Measurements from ENCODE around the gene OR2T10.
"Not testable (repeated sequence)": the region's sequence is repeated elsewhere in the genome, so short reads cannot be mapped to it uniquely, and the experiment has no call there.

Gene OR2T10

DNA sequence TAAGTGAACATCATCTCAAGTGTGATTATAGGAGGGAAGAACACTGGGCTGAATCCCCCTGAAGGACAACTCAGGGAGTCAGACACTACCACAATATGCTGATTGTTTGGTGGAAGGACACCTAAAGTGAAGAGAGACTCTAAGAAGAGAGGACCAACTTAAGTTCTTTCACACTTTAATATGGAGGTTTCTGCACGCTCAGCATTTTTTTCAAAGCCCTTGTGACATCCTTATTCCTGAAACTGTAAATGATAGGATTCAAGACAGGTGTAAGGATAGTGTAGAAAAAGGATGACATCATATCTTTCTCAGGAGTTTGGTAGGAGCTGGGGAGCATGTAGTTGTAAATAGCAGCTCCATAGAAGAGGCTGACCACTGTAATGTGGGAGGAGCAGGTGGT lies 4.8 kb downstream of the OR2T10 start:
- no peak for DNase-seq

DNA sequence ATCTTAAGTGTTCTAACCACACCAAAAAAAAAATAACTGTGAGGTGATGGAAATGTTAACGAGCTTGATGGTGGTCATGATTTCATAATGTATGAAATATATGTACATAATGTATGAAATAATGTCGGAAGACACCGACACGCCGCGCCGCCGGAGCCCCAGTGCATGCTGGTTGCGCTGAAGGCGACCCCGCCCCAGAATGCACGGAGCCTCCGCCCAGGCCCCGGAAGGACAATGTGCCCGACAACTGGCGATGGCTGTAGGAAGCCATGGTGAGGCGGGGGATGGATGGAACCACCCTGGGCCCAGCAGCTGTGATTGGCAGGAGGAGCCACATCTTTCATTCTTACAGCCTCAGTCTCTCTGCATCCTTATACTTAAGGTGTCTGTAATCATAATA lies 7.4 kb downstream of the OR2T10 start:
- DNase-seq, result no peak

DNA sequence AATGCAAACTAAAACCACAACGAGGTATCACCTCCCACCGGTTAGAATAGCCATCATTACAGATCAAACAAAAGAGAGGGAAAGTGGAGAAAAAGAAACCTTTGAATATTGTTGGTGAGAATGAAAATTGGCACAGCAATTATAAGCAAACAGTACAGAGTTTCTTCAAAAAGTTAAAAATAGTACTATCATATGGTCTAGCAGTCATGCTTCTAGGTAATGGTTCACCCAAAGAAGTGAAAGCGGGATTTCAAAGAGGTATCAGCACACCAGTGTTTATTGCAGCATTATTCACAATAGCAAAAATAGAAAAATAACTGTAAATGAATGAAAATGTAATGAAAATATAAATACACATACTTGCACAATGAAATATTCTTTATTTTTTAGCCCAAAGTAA lies 8.2 kb downstream of the OR2T10 start:
- DNase-seq, result no peak

GRCh38 chr1:248585266-248585665 lies 12.2 kb downstream of the OR2T10 start:
- DNase-seq, result no peak

DNA sequence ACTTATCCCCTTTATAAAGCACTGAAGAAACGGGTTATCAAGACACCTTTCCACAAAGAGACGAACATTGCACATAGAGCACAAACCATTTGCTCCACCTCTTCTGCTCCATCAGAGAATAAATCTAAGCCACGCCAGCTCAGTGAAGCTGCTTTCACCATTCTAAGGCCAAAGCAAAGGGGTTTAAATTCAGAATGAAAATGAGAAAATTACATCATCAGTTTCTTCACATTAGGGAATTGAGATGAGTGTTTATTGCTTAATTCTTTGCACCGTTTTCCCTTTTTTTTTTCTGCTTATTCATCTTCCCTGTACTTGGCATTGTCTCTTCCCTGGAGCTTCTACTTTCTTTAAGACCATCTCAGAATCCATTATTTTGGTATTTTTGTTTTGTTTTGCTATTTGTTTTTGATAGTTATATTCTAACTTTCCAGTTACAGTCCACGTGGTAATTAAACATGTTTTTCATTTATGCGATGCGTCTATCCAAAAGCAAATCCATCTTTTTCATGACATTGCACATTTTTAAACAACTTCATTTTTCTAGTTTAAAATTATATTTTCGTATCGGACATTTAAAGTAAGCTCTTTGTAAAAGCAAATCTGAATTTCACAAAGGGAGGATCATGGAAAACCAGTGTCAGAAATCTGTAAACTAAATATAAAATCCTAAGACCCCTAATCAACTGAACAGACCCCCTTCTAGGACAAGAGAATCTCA lies 21.1 kb downstream of the OR2T10 start:
- no peak for DNase-seq

- DNase-seq, result not testable (repeated sequence)
These were observed 22.8 kb downstream of the OR2T10 start, which contains the start of gene OR2T34 for GRCh38 chr1:248574657-248575056. TSS of gene OR2T34 (minus strand) at chr1:248574757. CDS start at chr1:248574757, 0 bp downstream.

GRCh38 chr1:248573856-248574255 lies 23.6 kb downstream of the OR2T10 start:
- DNase-seq, result not testable (repeated sequence)

- DNase-seq, result not testable (repeated sequence)
These were observed 25.5 kb downstream of the OR2T10 start for GRCh38 chr1:248572049-248572448.

DNA sequence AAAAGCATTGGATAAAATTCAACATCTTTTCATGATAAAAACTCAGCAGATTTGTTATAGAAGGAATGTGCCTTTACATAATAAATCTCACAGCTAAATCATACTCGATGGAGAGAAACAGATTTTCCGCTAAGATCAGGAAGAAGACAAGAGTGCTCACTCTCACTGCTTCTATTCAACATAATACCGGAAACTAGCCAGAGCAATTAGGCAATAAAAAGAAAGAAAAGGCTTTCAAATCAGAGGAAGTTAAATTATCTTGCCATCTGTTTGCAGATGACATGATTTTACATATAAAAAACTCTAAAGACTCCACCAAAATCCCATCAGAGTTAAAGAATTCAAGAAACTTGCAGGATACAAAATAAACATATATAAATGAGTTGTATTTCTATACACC lies 26.7 kb downstream of the OR2T10 start:
- DNase-seq, result not testable (repeated sequence)

- DNase-seq, result not testable (repeated sequence)
These were observed 28.5 kb downstream of the OR2T10 start for GRCh38 chr1:248569049-248569448.

DNA sequence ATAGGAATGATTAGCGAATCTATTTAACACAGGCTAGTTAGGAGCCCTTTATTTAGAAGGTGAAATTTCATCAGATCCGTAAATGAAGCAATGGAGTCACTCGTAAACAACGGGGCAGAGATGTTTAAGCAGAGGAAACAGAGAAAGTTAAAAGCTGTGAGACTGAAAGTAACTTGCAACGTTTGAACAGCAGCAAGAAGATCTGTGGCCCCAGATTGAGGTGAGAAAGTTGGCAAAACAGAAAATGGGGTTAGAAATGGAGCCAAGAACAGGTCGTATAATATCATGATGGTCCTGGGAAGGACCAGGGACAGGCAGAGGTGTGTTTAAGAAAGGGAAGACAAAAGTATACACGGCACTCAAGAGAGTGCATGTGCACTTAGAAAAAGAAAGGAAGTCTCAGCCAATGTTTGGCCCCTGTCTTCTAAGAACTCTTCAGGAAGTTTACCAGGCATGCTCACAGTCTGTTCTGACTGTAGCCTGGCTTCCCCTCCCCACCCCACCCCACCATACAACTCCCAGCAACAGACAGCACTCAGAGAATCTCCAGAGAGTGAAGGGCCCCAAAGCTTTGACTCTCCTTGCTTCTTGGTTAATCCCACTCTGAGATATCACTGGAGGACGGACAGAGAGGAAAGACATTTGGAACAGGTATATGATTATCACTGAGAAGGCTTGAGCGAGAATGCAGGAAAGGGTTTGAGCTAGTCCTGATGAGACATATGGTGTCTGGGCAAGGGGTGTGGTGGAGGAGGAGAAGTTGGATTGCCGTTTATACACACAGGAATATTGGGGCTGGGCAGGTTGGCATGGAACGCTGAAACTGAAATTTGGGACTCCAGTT lies 31.7 kb downstream of the OR2T10 start:
- DNase-seq, result not testable (repeated sequence)

- DNase-seq, result not testable (repeated sequence)
These were observed 34.8 kb downstream of the OR2T10 start, which contains the start of gene OR2T29 for GRCh38 chr1:248562672-248563071. TSS of gene OR2T29 (minus strand) at chr1:248562772. CDS start at chr1:248559491, 3,281 bp downstream.

- not testable (repeated sequence) for DNase-seq
These were observed 46.5 kb downstream of the OR2T10 start for GRCh38 chr1:248551027-248551426.

DNA sequence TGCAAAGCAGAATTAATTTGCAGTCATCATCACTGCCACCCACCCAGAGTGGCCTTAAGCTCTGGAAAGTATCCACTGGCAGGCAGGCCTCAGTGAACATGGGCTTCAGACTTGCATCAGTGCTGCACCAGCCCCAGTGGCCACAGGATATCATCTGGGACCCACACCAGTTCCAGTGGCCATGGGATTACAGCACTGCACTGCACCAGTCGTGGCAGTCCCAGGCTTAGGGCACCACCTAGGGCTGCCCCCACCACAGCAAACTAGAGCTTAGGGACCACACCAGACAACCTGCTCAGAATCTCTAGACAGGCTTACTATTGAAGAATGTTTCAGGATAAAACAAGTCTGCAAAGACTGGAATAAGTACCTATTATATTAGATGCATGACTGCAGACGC lies 50.1 kb downstream of the OR2T10 start:
- not testable (repeated sequence) for DNase-seq
